Fibroblast of villous mesenchyme (primary cell): ENCODE data around the gene B4GALNT4. TPM values are rescaled to one million over a fixed set of nuclear protein-coding genes. Genes with fewer than 3 reads are reported as not detected.

Experiments
- DNase-seq: peaks from one replicate; pipeline ENCODE4 v3.0.0-alpha.2; 2010; ENCODE audit warnings: low read depth
- H3K4me3 ChIP-seq: 2 replicates; pipeline ENCODE4 v1.5.1; 2011; ENCODE audit warnings: low read depth, mild to moderate bottlenecking, low read length
- total RNA-seq: library from RNA; depleted of rRNA; stranded (reverse); fragments of >200 nt; gene quantifications from 2 replicates; pipeline ENCODE4 v1.2.3, GENCODE V29; 2012
- TF ChIP-seq, protein P1 (sequence below): IDR thresholded peaks from 2 replicates; pipeline ENCODE4 v1.5.1; 2012; ENCODE audit warnings: low read depth, mild to moderate bottlenecking, low read length; ENCODE audit not compliant: insufficient read depth

Gene B4GALNT4
- total RNA-seq, 1 donor = 0.43 TPM

DNA sequence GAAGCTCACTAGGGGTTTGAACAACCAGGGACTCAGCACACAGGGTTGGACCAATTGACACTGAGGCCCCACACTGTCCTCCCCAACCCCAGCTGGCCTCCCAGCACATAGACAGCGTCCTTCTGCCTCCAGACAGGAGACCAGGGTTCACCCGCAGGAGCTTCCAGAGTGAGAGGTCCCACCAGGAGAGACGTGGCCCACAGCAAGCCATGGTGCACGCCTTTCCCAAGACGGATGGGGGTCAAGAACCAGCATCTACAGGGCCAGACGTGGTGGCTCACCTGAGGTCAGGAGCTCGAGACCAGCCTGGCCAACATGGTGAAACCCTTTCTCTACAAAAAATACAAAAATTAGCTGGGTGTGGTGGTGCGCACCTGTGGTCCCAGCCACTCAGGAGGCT is 57.6 kb downstream of the B4GALNT4 start:
- no peak overlapping the region for H3K4me3 ChIP-seq
- DNase-seq = no peak
- TF ChIP-seq, protein P1, sequence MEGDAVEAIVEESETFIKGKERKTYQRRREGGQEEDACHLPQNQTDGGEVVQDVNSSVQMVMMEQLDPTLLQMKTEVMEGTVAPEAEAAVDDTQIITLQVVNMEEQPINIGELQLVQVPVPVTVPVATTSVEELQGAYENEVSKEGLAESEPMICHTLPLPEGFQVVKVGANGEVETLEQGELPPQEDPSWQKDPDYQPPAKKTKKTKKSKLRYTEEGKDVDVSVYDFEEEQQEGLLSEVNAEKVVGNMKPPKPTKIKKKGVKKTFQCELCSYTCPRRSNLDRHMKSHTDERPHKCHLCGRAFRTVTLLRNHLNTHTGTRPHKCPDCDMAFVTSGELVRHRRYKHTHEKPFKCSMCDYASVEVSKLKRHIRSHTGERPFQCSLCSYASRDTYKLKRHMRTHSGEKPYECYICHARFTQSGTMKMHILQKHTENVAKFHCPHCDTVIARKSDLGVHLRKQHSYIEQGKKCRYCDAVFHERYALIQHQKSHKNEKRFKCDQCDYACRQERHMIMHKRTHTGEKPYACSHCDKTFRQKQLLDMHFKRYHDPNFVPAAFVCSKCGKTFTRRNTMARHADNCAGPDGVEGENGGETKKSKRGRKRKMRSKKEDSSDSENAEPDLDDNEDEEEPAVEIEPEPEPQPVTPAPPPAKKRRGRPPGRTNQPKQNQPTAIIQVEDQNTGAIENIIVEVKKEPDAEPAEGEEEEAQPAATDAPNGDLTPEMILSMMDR = no peak

DNA sequence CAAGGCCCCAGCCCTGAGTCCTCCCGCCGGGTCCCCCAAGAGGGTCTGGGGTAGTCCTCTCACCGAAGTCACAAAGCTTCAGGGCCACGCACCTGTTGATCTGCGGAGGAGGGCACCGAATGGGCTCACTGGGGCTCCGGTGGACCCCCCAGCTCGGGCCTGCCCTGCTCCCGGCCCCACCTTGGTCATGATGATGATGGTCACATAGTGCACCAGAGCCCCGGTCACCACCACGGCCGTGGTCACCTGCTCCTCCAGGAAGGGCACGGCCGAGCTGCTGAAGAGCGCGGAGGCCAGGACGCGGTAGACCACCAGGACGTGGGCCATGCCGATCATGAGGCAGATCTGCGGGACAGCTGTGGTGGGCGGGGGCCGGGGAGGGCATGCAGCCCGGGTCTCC is 59.0 kb downstream of the B4GALNT4 start:
- TF ChIP-seq, protein P1 = no peak
- no peak overlapping the region for H3K4me3 ChIP-seq
- no peak for DNase-seq

DNA sequence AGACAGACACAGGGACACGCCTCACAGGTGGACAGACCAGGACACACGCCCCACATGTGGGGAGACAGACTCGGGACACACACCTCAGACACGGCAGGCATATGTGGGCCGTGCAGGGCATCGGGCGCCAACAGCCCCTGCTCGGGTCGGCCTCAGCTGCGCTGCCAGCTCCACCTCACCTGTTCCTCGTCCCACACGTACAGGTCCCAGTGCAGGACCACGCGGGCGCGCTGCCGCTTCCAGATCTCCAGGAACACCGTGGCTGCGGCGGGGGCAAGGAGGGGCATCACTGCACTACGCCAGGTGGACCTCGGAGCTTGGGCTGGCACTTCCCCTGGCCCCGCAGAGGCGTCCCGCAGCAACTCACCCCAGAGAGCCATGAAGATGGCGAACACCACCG is 60.1 kb downstream of the B4GALNT4 start:
- TF ChIP-seq, protein P1 = no peak
- DNase-seq = no peak
- H3K4me3 ChIP-seq = no peak overlapping the region

DNA sequence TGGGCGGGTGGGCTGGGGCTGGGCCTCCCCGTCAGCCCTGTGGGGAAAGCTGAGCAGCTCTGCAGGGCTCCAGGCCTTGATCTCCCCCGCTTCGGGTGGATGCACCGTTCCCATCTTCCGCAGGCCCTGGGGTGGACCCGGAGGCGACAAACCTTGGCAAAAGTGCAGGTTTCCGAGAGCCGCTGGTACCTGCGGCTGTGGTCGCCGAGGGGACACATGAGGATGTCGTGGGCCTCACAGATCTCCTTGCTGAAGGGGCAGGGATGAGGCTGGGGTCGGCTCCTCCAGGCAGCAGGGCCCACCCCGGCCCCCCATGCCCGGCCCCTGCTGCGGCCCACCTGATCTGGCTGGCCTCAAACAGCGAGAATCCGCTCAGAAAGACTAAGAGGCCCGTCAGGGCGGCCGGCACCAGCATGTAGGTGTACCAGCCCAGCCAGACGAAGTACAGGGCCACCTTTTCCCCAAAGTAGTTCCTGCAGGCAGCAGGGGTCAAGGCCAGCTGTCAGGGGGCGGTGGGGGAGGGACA is 60.7 kb downstream of the B4GALNT4 start:
- H3K4me3 ChIP-seq = no peak overlapping the region
- TF ChIP-seq, protein P1 = no peak
- no peak for DNase-seq

Other genes starting within 250 kb of the B4GALNT4 start
- gene SCGB1C1, start 176.4 kb upstream of the B4GALNT4 start, total RNA-seq = not detected in 2 replicates
- 22.0 and 23.8 TPM in 2 replicates for gene BET1L, start 162.1 kb upstream of the B4GALNT4 start, total RNA-seq
- 154 and 167 TPM in 2 replicates for gene RIC8A, start 161.8 kb upstream of the B4GALNT4 start, total RNA-seq
- gene SIRT3, start 133.2 kb upstream of the B4GALNT4 start, total RNA-seq = 10.3 and 10.4 TPM in 2 replicates
- gene PSMD13, start 132.5 kb upstream of the B4GALNT4 start, total RNA-seq = 130 and 140 TPM in 2 replicates
- not detected in 2 replicates for gene NLRP6, start 91.1 kb upstream of the B4GALNT4 start, total RNA-seq
- 7.8 and 10.6 TPM in 2 replicates for gene PGGHG, start 80.4 kb upstream of the B4GALNT4 start, total RNA-seq
- not detected in 2 replicates for gene IFITM5, start 70.0 kb upstream of the B4GALNT4 start, total RNA-seq
- gene IFITM2, start 61.7 kb upstream of the B4GALNT4 start, total RNA-seq = 38.4 and 107 TPM in 2 replicates
- 76.4 and 117 TPM in 2 replicates for gene IFITM1, start 55.5 kb upstream of the B4GALNT4 start, total RNA-seq
- 83.3 and 94.1 TPM in 2 replicates for gene IFITM3, start 48.6 kb upstream of the B4GALNT4 start, total RNA-seq
- gene PKP3, start 24.7 kb downstream of the B4GALNT4 start, total RNA-seq = 2.2 and 2.6 TPM in 2 replicates
- 10.8 and 14.5 TPM in 2 replicates for gene SIGIRR, start 45.5 kb downstream of the B4GALNT4 start, total RNA-seq
- not detected in 2 replicates for gene ANO9, start 72.5 kb downstream of the B4GALNT4 start, total RNA-seq
- gene PTDSS2, start 80.8 kb downstream of the B4GALNT4 start, total RNA-seq = 31.5 and 34.8 TPM in 2 replicates
- 259 and 276 TPM in 2 replicates for gene RNH1, start 137.7 kb downstream of the B4GALNT4 start, total RNA-seq
- gene HRAS, start 166.1 kb downstream of the B4GALNT4 start, total RNA-seq = 36.7 and 47.0 TPM in 2 replicates
- 0.43 and 0.64 TPM in 2 replicates for gene LRRC56, start 168.0 kb downstream of the B4GALNT4 start, total RNA-seq
- 1.6 and 2.2 TPM in 2 replicates for gene LMNTD2, start 191.2 kb downstream of the B4GALNT4 start, total RNA-seq
- 14.2 and 15.5 TPM in 2 replicates for gene RASSF7, start 191.5 kb downstream of the B4GALNT4 start, total RNA-seq
- 29.4 and 38.7 TPM in 2 replicates for gene PHRF1, start 207.0 kb downstream of the B4GALNT4 start, total RNA-seq
- gene IRF7, start 246.5 kb downstream of the B4GALNT4 start, total RNA-seq = 7.7 and 8.2 TPM in 2 replicates